HG03159 (cell line): Measurements from ENCODE around the gene HHLA2.
A peak's percentile ranks its signal among the peaks of the same experiment; 100 is the strongest.
"Not testable (repeated sequence)": the region's sequence is repeated elsewhere in the genome, so short reads cannot be mapped to it uniquely, and the experiment has no call there.

Experiments used
- ATAC-seq: cut with Tn5 transposase; IDR thresholded peaks from one replicate; pipeline ENCODE4 v1.9.1; 2021; ENCODE audit warnings: mild to moderate bottlenecking, moderate library complexity; ENCODE audit not compliant: unreplicated experiment

HHLA2 gene

GRCh38 chr3:108296239-108296638, at the start of gene HHLA2:
Gene HHLA2 (plus strand): TSS chr3:108296548. CDS start chr3:108351814, 55,266 bp downstream.
- no peak for ATAC-seq

- no peak for ATAC-seq
These were observed 45.7 kb upstream of the HHLA2 start for GRCh38 chr3:108250626-108251025.

- ATAC-seq = no peak
These were observed 45.1 kb upstream of the HHLA2 start for GRCh38 chr3:108251265-108251664.

- no peak for ATAC-seq
These were observed 44.5 kb upstream of the HHLA2 start for GRCh38 chr3:108251844-108252243.

GRCh38 chr3:108255131-108255530, 41.2 kb upstream of the HHLA2 start:
- no peak for ATAC-seq

GRCh38 chr3:108264534-108265298, 31.6 kb upstream of the HHLA2 start:
- peak; percentile 88 for ATAC-seq

- not testable (repeated sequence) for ATAC-seq
These were observed 28.1 kb upstream of the HHLA2 start for GRCh38 chr3:108268235-108268634.

- ATAC-seq = no peak
These were observed 24.7 kb upstream of the HHLA2 start for GRCh38 chr3:108271626-108272025.

- ATAC-seq = not testable (repeated sequence)
These were observed 17.3 kb upstream of the HHLA2 start for GRCh38 chr3:108279066-108279465.

- no peak for ATAC-seq
These were observed 15.9 kb upstream of the HHLA2 start for GRCh38 chr3:108280476-108280875.

- no peak for ATAC-seq
These were observed 14.7 kb upstream of the HHLA2 start for GRCh38 chr3:108281670-108282069.

- ATAC-seq = no peak
These were observed 13.3 kb upstream of the HHLA2 start for GRCh38 chr3:108283006-108283405.

- ATAC-seq = no peak
These were observed 12.4 kb upstream of the HHLA2 start for GRCh38 chr3:108283989-108284388.

GRCh38 chr3:108285176-108285575, 11.2 kb upstream of the HHLA2 start:
- no peak for ATAC-seq

GRCh38 chr3:108287146-108287545, 9.2 kb upstream of the HHLA2 start:
- ATAC-seq = no peak

- ATAC-seq = not testable (repeated sequence)
These were observed 8.2 kb upstream of the HHLA2 start for GRCh38 chr3:108288193-108288592.

GRCh38 chr3:108289159-108289558, 7.2 kb upstream of the HHLA2 start:
- ATAC-seq = no peak

GRCh38 chr3:108292450-108292849, 3.9 kb upstream of the HHLA2 start:
- no peak for ATAC-seq

GRCh38 chr3:108292905-108293328, 3.4 kb upstream of the HHLA2 start:
- ATAC-seq = no peak

GRCh38 chr3:108293858-108294257, 2.5 kb upstream of the HHLA2 start:
- ATAC-seq = peak; percentile 82

- no peak for ATAC-seq
These were observed 750 bp upstream of the HHLA2 start for GRCh38 chr3:108295421-108296175.

- no peak for ATAC-seq
These were observed 1.3 kb downstream of the HHLA2 start for GRCh38 chr3:108297647-108298046.
